ENCODE measurements around the gene TMEM203. TPM values are rescaled to one million over a fixed set of nuclear protein-coding genes. Genes with fewer than 3 reads are reported as not detected.

Gene TMEM203
- total RNA-seq, 1 donor from 2014 or later = 34.1 TPM

DNA sequence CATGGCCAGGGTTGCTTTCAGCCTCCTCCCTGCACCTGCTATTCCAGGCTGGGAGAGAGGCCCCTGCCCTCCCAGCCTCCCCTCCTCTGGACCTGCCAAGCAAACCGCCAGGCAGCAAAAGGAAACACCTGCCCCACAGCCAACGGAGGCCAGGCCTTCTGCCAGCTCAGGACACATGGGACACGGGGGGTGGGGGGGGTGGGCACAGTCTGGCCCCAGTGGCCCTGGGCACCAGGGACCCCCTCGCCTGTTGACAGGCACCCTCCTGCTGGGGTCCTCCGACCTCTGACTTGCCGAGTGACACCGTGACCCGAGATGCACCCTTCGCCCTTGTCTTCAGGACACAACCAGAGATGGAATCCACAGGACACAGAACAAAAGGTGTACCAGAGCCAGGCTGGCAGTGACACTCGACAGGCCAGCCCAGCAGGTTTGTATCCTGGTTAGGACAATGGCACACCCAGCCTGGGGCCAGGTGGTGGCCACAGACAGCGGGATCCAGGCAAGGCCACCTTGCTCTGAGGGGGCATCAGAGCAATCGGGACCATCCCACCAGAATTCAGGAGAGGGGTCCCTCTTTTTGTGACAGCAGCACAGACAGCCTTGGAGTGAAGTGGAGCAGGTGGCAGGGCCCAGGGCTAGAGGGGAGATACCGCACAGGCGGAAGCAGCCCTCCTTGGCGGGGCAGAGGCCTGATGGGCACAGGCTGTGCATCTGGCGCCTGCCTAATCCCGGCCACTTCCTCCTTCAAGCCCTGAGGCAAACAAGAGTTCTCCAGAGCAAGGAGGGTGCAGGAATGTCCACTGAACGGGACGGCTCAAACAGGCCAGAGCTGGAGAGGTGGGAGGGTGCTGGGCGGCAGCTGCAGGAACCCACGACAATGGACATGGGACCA, 32.3 kb downstream of the TMEM203 start:
- TF ChIP-seq CTCF (IDR thresholded peaks at IDR 0.05) = no peak
- intact Hi-C loops (cut with micrococcal nuclease) = no loop called here
- POLR2A ChIA-PET = interaction anchor here (1.0 kb wide), 1 partner anchor 44 kb away, joined by 3 read pairs; no protein-coding TSS in a partner anchor
- CTCF ChIA-PET = no interaction called here
- peaks cover 11% of the 10 kb centered on the region for H3K36me3 Mint-ChIP-seq (ENCODE audit: low read depth)
- peaks cover 4% of the 10 kb centered on the region for H3K4me1 Mint-ChIP-seq
- H3K9me3 Mint-ChIP-seq = no peaks in the 10 kb centered on the region
- ATAC-seq (ENCODE audit: low read depth) = no peak
- peaks cover 6% of the 10 kb centered on the region for H3K27me3 Mint-ChIP-seq
- H3K27ac Mint-ChIP-seq = no peak overlapping the region
- no peak for DNase-seq
- H3K4me3 Mint-ChIP-seq = no peak overlapping the region

- CTCF ChIA-PET = no interaction called here
- H3K27ac Mint-ChIP-seq = no peak overlapping the region
- TF ChIP-seq CTCF (IDR thresholded peaks at IDR 0.05) = no peak
Measured at GRCh38 chr9:137171149-137171900, 34.1 kb downstream of the TMEM203 start.

DNA sequence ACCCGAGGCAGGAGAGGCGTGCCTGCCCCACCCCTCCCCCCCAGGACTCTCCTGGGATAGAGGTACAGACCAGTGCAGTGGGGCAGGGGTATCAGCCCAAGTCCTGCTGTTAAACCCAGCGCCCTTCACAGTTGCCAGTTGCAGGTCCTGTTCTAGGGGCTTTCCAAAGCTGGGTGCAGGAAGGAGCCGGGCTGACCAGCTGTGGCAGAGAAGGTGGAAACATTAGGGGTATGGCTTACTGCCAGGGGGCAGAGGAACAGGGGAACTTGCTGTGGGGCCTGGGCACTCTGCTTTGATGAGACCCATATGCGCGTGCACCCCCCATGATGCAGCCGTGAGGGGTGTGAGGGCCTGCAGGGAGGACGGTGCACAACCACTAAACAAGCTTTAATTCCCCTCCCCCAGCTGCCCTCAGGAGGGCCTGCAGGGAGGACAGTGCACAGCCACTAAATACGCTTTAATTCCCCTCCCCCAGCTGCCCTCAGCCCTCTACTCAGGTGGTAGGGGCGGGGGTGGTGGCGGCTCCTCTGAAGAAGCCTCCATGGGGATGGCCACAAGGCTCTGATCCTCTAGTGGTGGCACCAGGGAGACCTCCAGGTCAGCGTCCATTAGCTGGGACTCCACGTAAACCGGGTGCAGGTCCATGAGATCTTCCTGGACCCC, 34.8 kb downstream of the TMEM203 start:
- ChIA-PET POLR2A (interaction anchor here (0.8 kb wide), 1 partner anchor 70 kb away, joined by 3 read pairs; the partner anchor contains the start of gene TUBB4B), CTCF (no interaction called here)

More at GRCh38 chr9:137171149-137171900, 34.1 kb downstream of the TMEM203 start:
- POLR2A ChIA-PET = interaction anchor here (0.6 to 0.8 kb wide), 3 partner anchors 47 to 70 kb away, joined by 3 to 7 read pairs (median 3); partner anchors contain the start of gene TUBB4B
- peaks cover 11% of the 10 kb centered on the region for H3K27me3 Mint-ChIP-seq
- intact Hi-C loops (cut with micrococcal nuclease) = no loop called here
- H3K36me3 Mint-ChIP-seq (ENCODE audit: low read depth) = no peaks in the 10 kb centered on the region
- no peaks in the 10 kb centered on the region for H3K9me3 Mint-ChIP-seq
- H3K4me1 Mint-ChIP-seq = peaks cover 8% of the 10 kb centered on the region
- no peak overlapping the region for H3K4me3 Mint-ChIP-seq
- no peak for DNase-seq
- no peak for ATAC-seq (ENCODE audit: low read depth)

DNA sequence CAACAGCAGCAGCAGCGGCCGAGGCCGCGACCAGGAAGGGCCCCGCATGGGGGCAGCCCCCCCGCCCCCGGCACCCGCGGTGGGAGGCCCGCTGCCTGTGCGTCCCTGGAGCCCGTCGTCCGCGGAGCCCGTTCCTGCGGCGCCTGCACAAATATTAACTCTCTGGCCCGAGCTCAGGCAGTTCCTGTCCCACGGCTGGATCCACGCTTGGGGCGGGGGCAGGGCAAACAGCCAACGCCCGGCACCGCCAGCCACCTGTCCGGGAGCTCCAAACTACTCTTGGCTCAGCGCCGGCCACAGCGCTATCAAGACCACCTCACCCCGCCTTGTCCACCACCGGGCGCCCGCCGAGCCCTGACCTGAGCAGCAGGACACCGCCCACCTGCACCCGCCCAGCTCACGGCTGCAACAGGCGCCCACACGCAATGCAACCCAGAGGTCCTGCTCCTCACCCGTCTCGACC, 35.5 kb downstream of the TMEM203 start, which contains the start of gene LRRC26:
TSS of gene LRRC26 (minus strand) at position 156 of the 463 bp plus-strand sequence. CDS start at position 48, 108 bp downstream.
- Mint-ChIP-seq H3K36me3 (ENCODE audit: low read depth) (no peaks in the 10 kb centered on the region), H3K27me3 (peaks cover 16% of the 10 kb centered on the region), H3K4me3 (peak within 1 kb of the TSS; percentile 66), H3K27ac (no peak within 1 kb of the TSS), H3K9me3 (no peaks in the 10 kb centered on the region), H3K4me1 (peaks cover 8% of the 10 kb centered on the region)
- ChIA-PET POLR2A (interaction anchor here (0.8 to 1.2 kb wide), 2 partner anchors 41 to 42 kb away, joined by 3 to 4 read pairs; no protein-coding TSS in a partner anchor), CTCF (no interaction called here)
- DNase-seq = no peak
- no peak for TF ChIP-seq CTCF (IDR thresholded peaks at IDR 0.05)
- ATAC-seq (ENCODE audit: low read depth) = no peak
- intact Hi-C loops (cut with micrococcal nuclease) = loop anchor here (5.0 to 10.0 kb wide), 2 partner anchors 43 to 325 kb away; partner anchors contain the start of genes AJM1 and PHPT1

More for the DNA sequence above, 34.8 kb downstream of the TMEM203 start:
- Mint-ChIP-seq H3K36me3 (ENCODE audit: low read depth) (no peaks in the 10 kb centered on the region), H3K4me3 (no peak overlapping the region), H3K27ac (no peak overlapping the region), H3K9me3 (no peaks in the 10 kb centered on the region), H3K27me3 (peaks cover 11% of the 10 kb centered on the region), H3K4me1 (peaks cover 8% of the 10 kb centered on the region)
- no peak for DNase-seq
- no peak for TF ChIP-seq CTCF (IDR thresholded peaks at IDR 0.05)
- intact Hi-C loops (cut with micrococcal nuclease) = no loop called here
- no peak for ATAC-seq (ENCODE audit: low read depth)
